ENCODE measurements around the gene PRR16.
"Not testable (repeated sequence)": the region's sequence is repeated elsewhere in the genome, so short reads cannot be mapped to it uniquely, and the experiment has no call there.

PRR16 gene

DNA sequence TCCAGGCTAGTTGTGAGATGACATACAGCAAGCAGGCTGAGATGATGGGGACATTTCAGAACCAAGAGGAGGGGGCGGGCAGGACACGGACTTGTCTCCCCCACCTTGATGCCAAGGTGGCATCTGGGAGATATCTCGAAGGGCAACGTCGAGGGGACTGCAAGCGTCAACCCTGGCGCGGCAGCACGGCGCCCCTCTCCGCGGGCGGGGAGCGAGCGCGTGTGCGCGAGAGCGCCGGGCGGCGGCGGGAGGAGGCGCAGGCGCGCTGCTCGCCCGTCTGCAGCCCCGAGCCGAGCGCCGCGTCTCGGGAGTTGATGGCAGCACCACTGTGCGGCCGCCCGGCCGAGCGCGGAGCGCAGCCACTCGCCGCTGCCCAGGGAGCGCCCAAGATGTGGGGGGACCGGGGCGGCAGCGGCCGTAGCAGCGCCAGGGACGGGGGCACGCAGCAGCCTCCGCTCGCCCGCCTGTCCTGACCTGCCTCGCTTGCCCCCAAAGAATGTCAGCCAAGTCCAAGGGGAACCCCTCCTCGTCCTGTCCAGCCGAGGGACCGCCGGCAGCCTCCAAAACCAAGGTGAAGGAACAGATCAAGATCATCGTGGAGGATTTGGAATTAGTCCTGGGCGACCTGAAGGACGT, at the start of gene PRR16:
PRR16 (plus strand) TSS at position 310 of the 636 bp plus-strand sequence.
- peak within 1 kb of the TSS; percentile 65 for H3K4me3 ChIP-seq (ENCODE audit: insufficient read length, low read depth)
- DNase-seq (ENCODE audit: low read depth, low spot score) = no peak
- peak within 1 kb of the TSS; percentile 77 for H3K9ac ChIP-seq (ENCODE audit: insufficient read length, low read depth)

DNA sequence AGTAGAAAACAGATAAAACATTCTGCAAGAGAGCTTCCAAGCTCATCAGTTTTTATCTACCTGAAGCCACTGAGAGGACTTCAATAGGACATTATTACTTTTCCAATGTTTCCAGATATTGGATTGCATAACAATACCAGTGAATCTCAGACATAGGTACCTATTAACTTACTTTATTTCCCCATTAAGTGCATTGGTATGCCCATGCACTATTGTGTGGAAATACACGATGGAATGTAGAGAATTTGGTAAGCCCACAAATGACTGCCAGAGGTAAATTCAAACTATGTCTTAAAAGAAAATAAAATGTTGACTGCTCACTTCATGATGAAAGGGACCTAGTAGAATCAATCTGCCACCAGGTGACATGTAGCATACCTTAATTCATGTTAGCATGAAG, 48.1 kb upstream of the PRR16 start:
- Histone ChIP-seq H3K4me3 (ENCODE audit: insufficient read length, low read depth) (no peak overlapping the region), H3K9me3 (ENCODE audit: insufficient read depth, low read length) (no peaks in the 10 kb centered on the region), H3K36me3 (ENCODE audit: insufficient read depth, insufficient read length, low read length) (no peaks in the 10 kb centered on the region), H3K9ac (ENCODE audit: insufficient read length, low read depth) (no peak overlapping the region), H3K4me1 (ENCODE audit: insufficient read depth, insufficient read length) (no peaks in the 10 kb centered on the region), H3K27me3 (ENCODE audit: insufficient read depth, insufficient read length) (no peaks in the 10 kb centered on the region)
- DNase-seq (ENCODE audit: low read depth, low spot score) = no peak
- no peak for TF ChIP-seq YY1 (IDR thresholded peaks at IDR 0.05; ENCODE audit: insufficient read depth, insufficient read length)
- TF ChIP-seq SUZ12 (IDR thresholded peaks at IDR 0.05; ENCODE audit: extremely low read depth, insufficient read depth, insufficient read length) = no peak
- TF ChIP-seq ZNF274 (IDR thresholded peaks at IDR 0.05; ENCODE audit: low read depth, low read length) = no peak

More for the DNA sequence above, at the start of gene PRR16:
- H3K27me3 ChIP-seq (ENCODE audit: insufficient read depth, insufficient read length) = peaks cover 28% of the 10 kb centered on the region
- no peaks in the 10 kb centered on the region for H3K9me3 ChIP-seq (ENCODE audit: insufficient read depth, low read length)
- H3K36me3 ChIP-seq (ENCODE audit: insufficient read depth, insufficient read length, low read length) = no peaks in the 10 kb centered on the region
- TF ChIP-seq ZNF274 (IDR thresholded peaks at IDR 0.05; ENCODE audit: low read depth, low read length) (no peak), SUZ12 (IDR thresholded peaks at IDR 0.05; ENCODE audit: extremely low read depth, insufficient read depth, insufficient read length) (no peak)
- no peaks in the 10 kb centered on the region for H3K4me1 ChIP-seq (ENCODE audit: insufficient read depth, insufficient read length)

GRCh38 chr5:120419127-120419526, 45.0 kb upstream of the PRR16 start:
- no peaks in the 10 kb centered on the region for H3K36me3 ChIP-seq (ENCODE audit: insufficient read depth, insufficient read length, low read length)
- H3K4me1 ChIP-seq (ENCODE audit: insufficient read depth, insufficient read length) = no peaks in the 10 kb centered on the region
- TF ChIP-seq YY1 (IDR thresholded peaks at IDR 0.05; ENCODE audit: insufficient read depth, insufficient read length) (no peak), ZNF274 (IDR thresholded peaks at IDR 0.05; ENCODE audit: low read depth, low read length) (no peak), SUZ12 (IDR thresholded peaks at IDR 0.05; ENCODE audit: extremely low read depth, insufficient read depth, insufficient read length) (no peak)
- DNase-seq (ENCODE audit: low read depth, low spot score) = no peak
- H3K9me3 ChIP-seq (ENCODE audit: insufficient read depth, low read length) = no peaks in the 10 kb centered on the region
- H3K4me3 ChIP-seq (ENCODE audit: insufficient read length, low read depth) = no peak overlapping the region
- no peaks in the 10 kb centered on the region for H3K27me3 ChIP-seq (ENCODE audit: insufficient read depth, insufficient read length)
- H3K9ac ChIP-seq (ENCODE audit: insufficient read length, low read depth) = no peak overlapping the region

GRCh38 chr5:120426633-120427275, 37.3 kb upstream of the PRR16 start:
- H3K4me3 ChIP-seq (ENCODE audit: insufficient read length, low read depth); H3K27me3 ChIP-seq (ENCODE audit: insufficient read depth, insufficient read length); H3K9me3 ChIP-seq (ENCODE audit: insufficient read depth, low read length); H3K4me1 ChIP-seq (ENCODE audit: insufficient read depth, insufficient read length); H3K36me3 ChIP-seq (ENCODE audit: insufficient read depth, insufficient read length, low read length); H3K9ac ChIP-seq (ENCODE audit: insufficient read length, low read depth): not testable (repeated sequence)
- peak; percentile 5 for DNase-seq (ENCODE audit: low read depth, low spot score)

- Histone ChIP-seq H3K4me1 (ENCODE audit: insufficient read depth, insufficient read length) (no peaks in the 10 kb centered on the region), H3K9me3 (ENCODE audit: insufficient read depth, low read length) (no peaks in the 10 kb centered on the region; the same call in 1 of the 2 replicates), H3K9ac (ENCODE audit: insufficient read length, low read depth) (no peak overlapping the region), H3K4me3 (ENCODE audit: insufficient read length, low read depth) (no peak overlapping the region), H3K27me3 (ENCODE audit: insufficient read depth, insufficient read length) (no peaks in the 10 kb centered on the region), H3K36me3 (ENCODE audit: insufficient read depth, insufficient read length, low read length) (no peaks in the 10 kb centered on the region)
- no peak for TF ChIP-seq ZNF274 (IDR thresholded peaks at IDR 0.05; ENCODE audit: low read depth, low read length)
- TF ChIP-seq YY1 (IDR thresholded peaks at IDR 0.05; ENCODE audit: insufficient read depth, insufficient read length) = no peak
- no peak for TF ChIP-seq SUZ12 (IDR thresholded peaks at IDR 0.05; ENCODE audit: extremely low read depth, insufficient read depth, insufficient read length)
- no peak for DNase-seq (ENCODE audit: low read depth, low spot score)
Observed at GRCh38 chr5:120430572-120430971, 33.5 kb upstream of the PRR16 start.

- H3K4me1 ChIP-seq (ENCODE audit: insufficient read depth, insufficient read length) = no peaks in the 10 kb centered on the region
- H3K9ac ChIP-seq (ENCODE audit: insufficient read length, low read depth) = no peak overlapping the region
Observed at GRCh38 chr5:120432861-120433260, 31.2 kb upstream of the PRR16 start.

DNA sequence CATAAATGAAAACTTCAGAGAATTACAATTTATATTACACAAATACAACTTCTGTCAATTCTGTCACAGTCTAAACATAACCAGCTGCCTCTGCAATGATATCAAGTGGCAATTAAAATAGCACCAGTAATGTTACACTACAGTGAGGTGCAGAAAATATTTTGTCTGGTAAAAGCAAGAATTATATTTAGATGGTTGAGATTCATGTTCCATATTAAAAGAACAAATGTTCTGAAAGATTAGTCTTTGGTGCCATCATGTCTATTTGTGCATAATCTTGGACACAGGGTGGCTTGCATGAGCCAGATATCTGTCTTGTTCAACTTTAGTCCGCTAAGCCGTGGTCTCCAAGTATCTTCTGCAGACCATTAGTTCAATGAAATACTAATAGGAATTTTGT, 29.0 kb upstream of the PRR16 start:
- Histone ChIP-seq H3K4me3 (ENCODE audit: insufficient read length, low read depth) (no peak overlapping the region), H3K9me3 (ENCODE audit: insufficient read depth, low read length) (no peaks in the 10 kb centered on the region; the same call in 1 of the 2 replicates), H3K4me1 (ENCODE audit: insufficient read depth, insufficient read length) (no peaks in the 10 kb centered on the region), H3K9ac (ENCODE audit: insufficient read length, low read depth) (no peak overlapping the region), H3K36me3 (ENCODE audit: insufficient read depth, insufficient read length, low read length) (no peaks in the 10 kb centered on the region), H3K27me3 (ENCODE audit: insufficient read depth, insufficient read length) (no peaks in the 10 kb centered on the region)
- TF ChIP-seq SUZ12 (IDR thresholded peaks at IDR 0.05; ENCODE audit: extremely low read depth, insufficient read depth, insufficient read length) (no peak), YY1 (IDR thresholded peaks at IDR 0.05; ENCODE audit: insufficient read depth, insufficient read length) (no peak), ZNF274 (IDR thresholded peaks at IDR 0.05; ENCODE audit: low read depth, low read length) (no peak)
- DNase-seq (ENCODE audit: low read depth, low spot score) = no peak

More at GRCh38 chr5:120432861-120433260, 31.2 kb upstream of the PRR16 start:
- TF ChIP-seq ZNF274 (IDR thresholded peaks at IDR 0.05; ENCODE audit: low read depth, low read length) (no peak), YY1 (IDR thresholded peaks at IDR 0.05; ENCODE audit: insufficient read depth, insufficient read length) (no peak), SUZ12 (IDR thresholded peaks at IDR 0.05; ENCODE audit: extremely low read depth, insufficient read depth, insufficient read length) (no peak)
- Histone ChIP-seq H3K4me3 (ENCODE audit: insufficient read length, low read depth) (no peak overlapping the region), H3K27me3 (ENCODE audit: insufficient read depth, insufficient read length) (no peaks in the 10 kb centered on the region), H3K36me3 (ENCODE audit: insufficient read depth, insufficient read length, low read length) (no peaks in the 10 kb centered on the region), H3K9me3 (ENCODE audit: insufficient read depth, low read length) (no peaks in the 10 kb centered on the region; the same call in 1 of the 2 replicates)
- no peak for DNase-seq (ENCODE audit: low read depth, low spot score)
